Hematopoietic multipotent progenitor cell (in vitro differentiated cells): ENCODE measurements around the gene C1orf226. TPM values are rescaled to one million over a fixed set of nuclear protein-coding genes. Genes with fewer than 3 reads are reported as not detected.
A peak's percentile ranks its signal among the peaks of the same experiment; 100 is the strongest.
"Not testable (repeated sequence)": the region's sequence is repeated elsewhere in the genome, so short reads cannot be mapped to it uniquely, and the experiment has no call there.

Experiments
- DNase-seq, 3 donors: peaks; one replicate each; pipeline ENCODE4 v3.0.0-alpha.2; 2011 to 2015; ENCODE audit warnings: low read depth in 2 of 3, low spot score in 2 of 3
- small RNA-seq: library from RNA; depleted of rRNA; stranded (forward); fragments of <200 nt; gene quantifications from one replicate; pipeline ENCODE3, GENCODE V24; 2012
- total RNA-seq: library from RNA; depleted of rRNA; stranded (reverse); fragments of >200 nt; gene quantifications from one replicate; pipeline ENCODE4 v1.2.3, GENCODE V29; 2012

Gene C1orf226
- total RNA-seq, 1 donor: 0.27 TPM

DNA sequence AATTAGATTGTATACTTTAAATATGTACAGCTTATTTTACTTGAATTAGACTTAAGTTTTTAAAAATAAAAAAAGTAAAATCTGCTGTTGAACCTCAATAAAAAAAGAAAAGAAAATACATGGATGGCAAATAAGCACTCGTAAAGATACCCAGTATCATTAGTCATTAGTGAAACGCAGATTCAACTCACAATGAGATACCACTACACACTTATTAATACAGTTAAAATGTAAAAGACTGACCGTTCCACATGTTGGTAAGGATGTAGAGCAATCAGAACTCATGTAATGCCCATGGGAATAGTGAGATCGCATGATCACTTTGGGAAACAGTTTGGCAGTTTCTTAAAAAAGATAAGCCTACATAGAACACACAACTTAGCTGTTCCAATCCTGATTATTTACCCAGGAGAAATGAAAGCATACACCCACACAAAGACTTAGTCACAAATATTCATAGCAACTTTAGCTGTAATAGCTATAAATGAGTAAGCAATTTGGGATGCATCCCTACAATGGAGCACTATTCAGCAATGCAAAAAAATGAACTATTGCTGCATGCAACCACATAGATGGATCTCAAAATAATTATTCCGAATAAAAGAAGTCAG lies 23.1 kb downstream of the C1orf226 start:
- DNase-seq: no peak

- no peak for DNase-seq
Measured at GRCh38 chr1:162405800-162406199, 24.3 kb downstream of the C1orf226 start.

GRCh38 chr1:162406811-162407210 lies 25.3 kb downstream of the C1orf226 start:
- no peak for DNase-seq

- DNase-seq: no peak
Measured at GRCh38 chr1:162407539-162407938, 26.0 kb downstream of the C1orf226 start.

DNA sequence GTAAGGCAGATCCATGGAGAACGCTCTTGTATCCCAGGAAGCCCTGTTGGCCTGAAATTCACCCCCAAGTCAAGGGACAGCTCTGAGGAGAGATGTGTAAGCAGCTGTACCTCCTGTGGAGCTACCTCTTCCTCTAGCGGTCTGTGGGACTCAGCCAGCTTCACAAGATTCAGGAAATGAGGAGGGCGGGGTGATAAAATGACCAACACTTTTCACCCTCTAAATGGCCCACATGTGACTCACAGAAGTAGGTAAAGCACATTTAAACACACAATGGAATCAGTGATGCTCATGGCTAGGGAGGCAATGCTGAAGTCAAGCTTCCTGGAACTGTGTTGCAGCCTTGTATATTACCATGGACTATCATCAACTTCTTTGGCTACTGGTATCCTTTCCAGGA lies 30.5 kb downstream of the C1orf226 start, which contains the start of gene SH2D1B:
Gene SH2D1B, minus strand, starts transcription at position 135 of the 400 bp plus-strand sequence. Its CDS starts 120 bp downstream, at position 15.
- no peak for DNase-seq

GRCh38 chr1:162416215-162416614 lies 34.7 kb downstream of the C1orf226 start:
- DNase-seq: no peak

- no peak for DNase-seq
Measured at GRCh38 chr1:162416909-162417308, 35.4 kb downstream of the C1orf226 start.

GRCh38 chr1:162417650-162418049 lies 36.1 kb downstream of the C1orf226 start:
- no peak for DNase-seq

DNA sequence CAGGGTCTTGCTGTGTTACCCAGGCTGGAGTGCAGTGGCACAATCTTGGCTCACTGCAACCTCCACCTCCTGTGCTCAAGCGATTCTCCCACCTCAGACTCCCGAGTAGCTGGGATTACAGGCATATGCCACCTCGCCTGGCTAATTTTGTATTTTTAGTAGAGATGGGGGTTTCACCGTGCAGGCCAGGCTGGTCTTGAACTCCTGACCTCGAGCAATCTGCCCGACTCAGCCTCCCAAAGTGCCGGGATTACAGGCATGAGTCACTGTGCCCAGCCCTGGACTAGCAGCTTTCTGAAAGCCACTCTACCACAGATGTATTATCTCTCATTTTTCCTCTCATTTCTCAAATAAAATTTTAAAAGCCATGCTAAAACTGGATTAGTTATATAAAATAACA lies 37.1 kb downstream of the C1orf226 start:
- DNase-seq: not testable (repeated sequence)

DNA sequence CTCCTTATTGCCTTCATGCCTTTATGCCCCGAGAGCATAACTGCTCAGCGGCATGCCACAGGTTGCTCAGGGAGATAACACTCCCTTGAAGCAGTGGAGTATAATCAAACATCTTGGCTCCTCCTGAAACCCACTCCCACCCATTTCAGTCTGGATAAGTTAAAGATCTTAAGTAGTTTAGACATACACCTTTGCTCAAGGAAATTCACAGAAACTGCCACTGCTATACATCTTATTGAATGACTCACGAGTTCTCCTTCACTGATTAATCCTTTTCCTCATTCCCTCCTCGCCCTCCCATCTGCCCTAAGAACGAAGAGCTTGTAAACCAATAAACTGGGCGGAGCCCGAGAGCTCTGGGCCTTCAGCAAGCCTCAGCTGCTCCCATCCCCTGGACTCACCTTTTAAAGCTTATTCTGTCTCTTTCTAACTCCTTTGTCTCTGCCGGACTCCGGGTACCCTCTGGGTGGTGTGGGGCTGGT lies 38.0 kb downstream of the C1orf226 start:
- DNase-seq: not testable (repeated sequence)

GRCh38 chr1:162420120-162420519 lies 38.6 kb downstream of the C1orf226 start:
- DNase-seq: no peak

GRCh38 chr1:162421258-162422164 lies 40.0 kb downstream of the C1orf226 start:
- DNase-seq: no peak

DNA sequence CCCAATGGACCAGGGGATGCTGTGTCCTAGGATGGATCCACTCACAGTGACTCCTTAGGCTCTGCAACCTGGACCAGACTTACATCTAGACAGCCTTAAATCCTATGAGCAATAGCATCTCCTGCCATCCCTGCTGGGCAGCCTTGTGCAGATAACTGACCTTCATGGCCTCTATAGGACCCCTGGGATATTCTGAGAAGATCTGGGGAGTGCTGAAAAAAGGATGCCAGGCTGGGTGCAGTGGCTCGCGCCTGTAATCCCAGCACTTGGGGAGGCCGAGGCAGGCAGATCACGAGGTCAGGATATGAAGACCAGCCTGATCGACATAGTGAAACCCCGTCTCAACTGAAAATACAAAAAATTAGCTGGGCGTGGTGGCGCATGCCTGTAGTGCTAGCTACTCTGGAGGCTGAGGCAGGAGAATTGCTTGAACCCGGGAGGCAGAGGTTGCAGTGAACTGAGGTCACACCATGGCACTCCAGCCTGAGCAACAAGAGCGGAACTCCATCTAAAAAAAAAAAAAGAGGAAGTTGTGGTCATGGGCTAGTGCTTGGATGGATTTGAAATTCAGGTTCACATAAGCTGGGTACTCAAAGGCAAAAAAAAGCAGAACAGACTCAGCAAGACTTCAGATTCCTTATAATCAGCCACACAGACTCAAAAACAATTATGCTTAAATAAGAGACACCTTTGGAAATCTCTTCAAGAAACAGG lies 41.3 kb downstream of the C1orf226 start:
- DNase-seq: peak in 2 of 3 donors; percentile 66 to 92

DNA sequence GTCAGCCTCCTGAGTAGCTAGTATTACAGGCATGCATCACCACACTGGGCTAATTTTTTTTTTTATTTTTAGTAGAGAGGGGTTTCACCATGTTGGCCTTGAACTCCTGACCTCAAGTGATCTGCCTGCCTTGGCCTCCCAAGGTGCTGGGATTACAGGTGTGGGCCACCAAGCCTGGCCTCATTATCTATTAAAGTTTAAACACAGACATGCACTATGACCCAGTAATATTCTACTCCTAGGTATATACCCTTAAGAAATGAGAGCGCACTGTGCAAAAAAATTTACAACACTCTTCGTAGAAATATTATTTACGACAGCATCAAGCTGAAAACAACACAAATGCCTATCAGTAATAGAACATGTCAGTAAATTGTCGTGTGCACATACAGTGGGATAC lies 49.1 kb downstream of the C1orf226 start:
- no peak for DNase-seq

GRCh38 chr1:162432977-162433713 lies 51.6 kb downstream of the C1orf226 start:
- not testable (repeated sequence) for DNase-seq

Small RNA genes within 50 kb of the gene (small RNA-seq; reads per million reads assigned to genes)
- gene MIR556 (not detected), gene RNA5SP61 (not detected)

Other genes with a start within 250 kb of the C1orf226 start
- gene SPATA46, start 4.9 kb upstream of the C1orf226 start, total RNA-seq: not detected
- gene SH2D1B, start 30.4 kb downstream of the C1orf226 start, total RNA-seq: under 0.01 TPM
- gene UHMK1, start 116.1 kb downstream of the C1orf226 start, total RNA-seq: 21.8 TPM
- gene UAP1, start 180.0 kb downstream of the C1orf226 start, total RNA-seq: 16.2 TPM